Ishikawa (cell line): ENCODE results near the gene PBX1.

ENCODE experiments used
- CEBPB ChIP-seq: IDR thresholded peaks from 2 replicates; pipeline ENCODE4 v1.6.1; 2012
- CREB1 ChIP-seq: IDR thresholded peaks from 2 replicates; pipeline ENCODE4 v1.6.1; 2012; ENCODE audit warnings: low read depth
- EGR1 ChIP-seq: IDR thresholded peaks from 2 replicates; pipeline ENCODE4 v1.6.1; 2012
- EP300 ChIP-seq: IDR thresholded peaks from 2 replicates; pipeline ENCODE4 v1.6.1; 2012; ENCODE audit warnings: borderline replicate concordance
- FOXM1 ChIP-seq: IDR thresholded peaks from 2 replicates; pipeline ENCODE4 v1.6.1; 2012; ENCODE audit warnings: low read depth, borderline replicate concordance
- MAX ChIP-seq: IDR thresholded peaks from 2 replicates; pipeline ENCODE4 v1.6.1; 2012
- NFIC ChIP-seq: IDR thresholded peaks from 2 replicates; pipeline ENCODE4 v1.6.1; 2012
- RAD21 ChIP-seq: IDR thresholded peaks from 2 replicates; pipeline ENCODE4 v1.6.1; 2012; ENCODE audit warnings: low read depth
- REST ChIP-seq: IDR thresholded peaks from 2 replicates; pipeline ENCODE4 v1.6.1; 2012; ENCODE audit warnings: low read depth, mild to moderate bottlenecking
- TAF1 ChIP-seq: IDR thresholded peaks from 2 replicates; pipeline ENCODE4 v1.6.1; 2012; ENCODE audit warnings: low read depth, mild to moderate bottlenecking
- TCF12 ChIP-seq: IDR thresholded peaks from 2 replicates; pipeline ENCODE4 v1.6.1; 2012; ENCODE audit warnings: low read depth
- TEAD4 ChIP-seq: IDR thresholded peaks from 2 replicates; pipeline ENCODE4 v1.6.1; 2012
- USF1 ChIP-seq: IDR thresholded peaks from 2 replicates; pipeline ENCODE4 v1.6.1; 2012
- YY1 ChIP-seq: IDR thresholded peaks from 2 replicates; pipeline ENCODE4 v1.6.1; 2012; ENCODE audit warnings: low read depth
- ZBTB7A ChIP-seq: IDR thresholded peaks from 2 replicates; pipeline ENCODE4 v1.6.1; 2012; ENCODE audit warnings: low read depth

Gene PBX1

DNA sequence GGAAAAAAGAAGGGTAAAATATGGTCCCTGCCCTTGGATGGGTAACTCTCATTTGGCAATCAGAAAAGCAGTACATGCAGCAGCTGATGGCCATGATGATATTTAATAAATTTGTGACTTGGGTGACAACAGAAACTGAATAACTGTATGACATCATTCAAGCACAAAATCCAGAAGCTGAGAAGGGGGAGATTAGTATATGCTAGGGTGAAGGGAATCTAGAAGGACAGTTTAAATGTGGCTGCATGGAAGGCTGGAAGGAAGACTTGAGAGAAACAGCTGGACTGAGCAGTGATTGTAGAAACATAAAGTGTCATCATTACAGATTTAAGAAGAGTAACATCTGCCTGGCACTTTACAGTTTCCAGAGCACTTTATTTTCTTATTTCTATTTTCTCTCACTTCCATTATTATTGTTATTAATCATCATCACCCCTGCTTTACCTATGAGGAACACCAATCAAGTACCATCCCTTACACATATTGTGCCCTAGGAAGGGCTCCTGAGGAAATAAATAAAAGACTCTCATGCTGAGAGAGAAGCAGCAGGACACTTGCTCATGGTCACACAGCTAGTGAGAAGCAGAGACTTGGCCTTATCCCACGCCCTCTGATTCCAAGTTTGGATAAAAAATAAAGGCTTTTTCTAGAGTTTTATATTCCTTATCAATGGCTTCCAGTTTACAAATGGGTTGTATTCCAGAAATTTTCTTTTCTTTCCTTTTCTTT is 207.2 kb downstream of the PBX1 start:
- TF ChIP-seq CEBPB (no peak), NFIC (no peak), YY1 (no peak), TEAD4 (no peak), CREB1 (no peak), REST (no peak), TCF12 (no peak), MAX (no peak), EP300 (no peak), TAF1 (no peak), EGR1 (no peak), USF1 (no peak), ZBTB7A (no peak), FOXM1 (no peak)

GRCh38 chr1:164767752-164768402 is 208.9 kb downstream of the PBX1 start:
- no peak for TF ChIP-seq CEBPB
- TF ChIP-seq TAF1: no peak
- no peak for TF ChIP-seq TCF12
- no peak for TF ChIP-seq TEAD4
- no peak for TF ChIP-seq REST
- TF ChIP-seq YY1: no peak
- no peak for TF ChIP-seq RAD21
- no peak for TF ChIP-seq MAX

DNA sequence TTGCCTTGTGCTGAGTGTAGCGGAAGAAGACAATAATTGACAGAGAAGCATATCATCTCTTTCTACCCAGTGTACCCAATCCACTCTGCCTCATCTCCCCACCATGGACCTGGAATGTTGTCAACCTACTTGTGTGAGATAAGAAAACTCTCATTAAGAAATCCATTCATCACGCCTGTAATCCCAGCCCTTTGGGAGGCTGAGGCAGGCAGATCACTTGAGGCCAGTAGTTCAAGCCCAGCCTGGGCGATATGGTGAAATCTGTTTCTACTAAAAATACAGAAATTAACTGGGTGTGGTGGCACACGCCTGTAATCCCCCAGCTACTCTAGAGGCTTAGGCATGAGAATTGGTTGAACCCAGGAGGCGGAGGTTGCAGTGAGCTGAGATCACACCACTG is 209.6 kb downstream of the PBX1 start:
- TF ChIP-seq MAX: no peak
- no peak for TF ChIP-seq EGR1
- no peak for TF ChIP-seq CEBPB
- no peak for TF ChIP-seq NFIC
- no peak for TF ChIP-seq TEAD4
- TF ChIP-seq USF1: no peak
- TF ChIP-seq ZBTB7A: no peak
- no peak for TF ChIP-seq TCF12
- TF ChIP-seq EP300: no peak
- TF ChIP-seq REST: no peak
- no peak for TF ChIP-seq TAF1
- TF ChIP-seq RAD21: no peak
- TF ChIP-seq FOXM1: no peak
- no peak for TF ChIP-seq CREB1
- no peak for TF ChIP-seq YY1

DNA sequence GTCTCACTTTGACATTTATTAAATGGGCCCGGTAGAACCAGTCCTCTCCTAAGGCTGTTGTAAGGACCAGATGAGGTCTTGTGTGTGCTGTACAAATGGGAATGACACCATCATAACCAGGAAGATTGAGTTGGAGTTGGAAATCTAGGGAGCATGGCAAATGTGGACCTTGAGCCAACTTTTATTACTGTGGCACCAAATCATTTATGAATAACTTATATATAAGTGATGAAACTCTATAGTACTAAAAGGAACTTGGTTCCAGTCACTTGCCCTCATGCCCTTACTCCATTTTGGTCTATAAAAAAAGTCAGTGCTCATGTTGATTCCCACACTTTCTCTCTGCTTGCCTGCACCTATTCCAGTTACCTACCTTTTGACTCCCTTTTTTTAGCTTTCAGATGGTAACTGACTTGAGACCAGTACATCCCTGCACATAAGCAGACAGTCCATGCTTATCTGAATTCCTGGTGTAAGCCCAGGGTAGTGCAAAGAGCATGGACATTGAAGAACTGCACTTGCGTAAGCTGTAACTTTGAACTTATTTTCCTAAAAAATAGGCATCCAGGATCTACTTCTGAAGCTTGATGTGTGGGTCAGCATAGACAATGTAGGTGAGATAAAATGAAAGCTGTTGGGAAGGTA is 210.6 kb downstream of the PBX1 start:
- no peak for TF ChIP-seq CREB1
- no peak for TF ChIP-seq TAF1
- TF ChIP-seq TEAD4: no peak
- TF ChIP-seq FOXM1: no peak
- no peak for TF ChIP-seq MAX
- TF ChIP-seq TCF12: no peak
- TF ChIP-seq EGR1: no peak
- no peak for TF ChIP-seq REST
- no peak for TF ChIP-seq NFIC
- TF ChIP-seq RAD21: no peak
- TF ChIP-seq EP300: no peak
- no peak for TF ChIP-seq CEBPB
- no peak for TF ChIP-seq USF1
